ENCODE measurements around the gene CAD.
A peak's percentile ranks its signal among the peaks of the same experiment; 100 is the strongest.

DNA sequence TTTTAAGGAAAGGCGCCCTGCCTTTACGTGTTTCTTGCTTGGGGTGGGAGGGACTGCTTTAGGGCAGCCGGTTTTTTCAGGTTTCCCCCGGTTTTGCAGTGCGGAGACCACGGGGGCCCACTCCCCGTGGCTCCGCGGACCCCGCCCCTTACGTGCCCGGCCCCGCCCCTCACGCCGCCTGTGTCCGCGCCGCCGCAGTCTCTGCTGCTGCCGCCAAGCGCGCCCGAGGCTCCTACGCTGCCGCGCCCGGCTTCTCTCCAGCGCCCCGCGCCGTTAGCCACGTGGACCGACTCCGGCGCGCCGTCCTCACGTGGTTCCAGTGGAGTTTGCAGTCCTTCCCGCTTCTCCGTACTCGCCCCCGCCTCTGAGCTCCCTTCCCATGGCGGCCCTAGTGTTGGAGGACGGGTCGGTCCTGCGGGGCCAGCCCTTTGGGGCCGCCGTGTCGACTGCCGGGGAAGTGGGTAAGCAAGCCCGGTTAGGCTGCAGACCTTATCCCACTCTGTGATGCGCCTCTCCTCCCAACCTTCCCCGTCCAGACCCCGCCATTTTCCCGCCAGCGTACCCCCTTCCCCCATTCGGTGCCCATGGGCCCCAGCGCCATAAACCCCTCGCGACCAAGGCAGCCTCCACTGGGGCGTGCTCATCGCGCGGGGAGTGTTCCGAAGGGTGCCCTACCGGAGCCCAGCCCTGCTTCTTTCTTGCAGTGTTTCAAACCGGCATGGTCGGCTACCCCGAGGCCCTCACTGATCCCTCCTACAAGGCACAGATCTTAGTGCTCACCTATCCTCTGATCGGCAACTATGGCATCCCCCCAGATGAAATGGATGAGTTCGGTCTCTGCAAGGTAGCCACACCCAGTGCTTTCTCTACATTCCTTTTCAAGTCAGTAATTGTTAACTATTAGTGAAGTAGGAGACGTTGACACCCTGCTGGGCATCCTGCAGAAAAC lies at the start of gene CAD:
- TF ChIP-seq, protein P1, sequence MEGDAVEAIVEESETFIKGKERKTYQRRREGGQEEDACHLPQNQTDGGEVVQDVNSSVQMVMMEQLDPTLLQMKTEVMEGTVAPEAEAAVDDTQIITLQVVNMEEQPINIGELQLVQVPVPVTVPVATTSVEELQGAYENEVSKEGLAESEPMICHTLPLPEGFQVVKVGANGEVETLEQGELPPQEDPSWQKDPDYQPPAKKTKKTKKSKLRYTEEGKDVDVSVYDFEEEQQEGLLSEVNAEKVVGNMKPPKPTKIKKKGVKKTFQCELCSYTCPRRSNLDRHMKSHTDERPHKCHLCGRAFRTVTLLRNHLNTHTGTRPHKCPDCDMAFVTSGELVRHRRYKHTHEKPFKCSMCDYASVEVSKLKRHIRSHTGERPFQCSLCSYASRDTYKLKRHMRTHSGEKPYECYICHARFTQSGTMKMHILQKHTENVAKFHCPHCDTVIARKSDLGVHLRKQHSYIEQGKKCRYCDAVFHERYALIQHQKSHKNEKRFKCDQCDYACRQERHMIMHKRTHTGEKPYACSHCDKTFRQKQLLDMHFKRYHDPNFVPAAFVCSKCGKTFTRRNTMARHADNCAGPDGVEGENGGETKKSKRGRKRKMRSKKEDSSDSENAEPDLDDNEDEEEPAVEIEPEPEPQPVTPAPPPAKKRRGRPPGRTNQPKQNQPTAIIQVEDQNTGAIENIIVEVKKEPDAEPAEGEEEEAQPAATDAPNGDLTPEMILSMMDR (IDR thresholded peaks at IDR 0.05; ENCODE audit: extremely low read depth in 1 of 2, insufficient read depth in 1 of 2, low read depth in 1 of 2, low read length in 2 of 2): peak in 1 of 2 donors; percentile 32
- peak; percentile 85 for TF ChIP-seq POLR2A (IDR thresholded peaks at IDR 0.05; ENCODE audit: low read depth, low read length)
- TF ChIP-seq POLR2AphosphoS5 (IDR thresholded peaks at IDR 0.05; ENCODE audit: insufficient read depth, low read depth, low read length): peak; percentile 95
